Erythroblast (primary cell): ENCODE measurements around the gene TGFA.

Experiments
- DNase-seq, 2 experiments: peaks; one replicate each; lab custom pipeline; 2025; lab: John Stamatoyannopoulos, UW
- GATA1 ChIP-seq: IDR thresholded peaks from 2 replicates; pipeline ENCODE4 v1.6.1; 2011; ENCODE audit warnings: low read depth, mild to moderate bottlenecking, control low read depth, low read length, moderate library complexity
- POLR2A ChIP-seq: IDR thresholded peaks from 2 replicates; pipeline ENCODE4 v1.6.1; 2011; ENCODE audit warnings: mild to moderate bottlenecking, low read length

Gene TGFA

GRCh38 chr2:70484086-70484485, 69.5 kb downstream of the TGFA start:
- no peak for DNase-seq
- no peak for TF ChIP-seq POLR2A

DNA sequence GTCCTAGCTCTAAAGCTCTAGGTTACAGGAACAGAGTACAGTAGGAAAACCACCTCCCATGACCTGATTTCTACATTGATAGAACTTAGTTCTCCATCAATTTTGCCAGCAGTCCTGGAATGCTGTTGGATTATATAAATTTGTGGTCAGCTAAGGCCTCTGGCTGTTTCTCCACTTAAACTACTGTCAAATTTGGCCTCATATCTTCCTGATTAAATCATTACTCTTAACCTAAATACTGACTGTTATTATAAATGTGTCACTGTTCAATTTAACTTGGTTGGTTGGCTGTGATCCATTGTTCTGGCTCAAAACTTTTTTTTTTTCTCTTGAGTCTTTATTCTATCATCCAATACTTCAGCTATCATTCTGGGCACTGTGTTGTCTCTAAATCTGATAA, 71.2 kb downstream of the TGFA start:
- TF ChIP-seq POLR2A: no peak
- no peak for TF ChIP-seq GATA1

DNA sequence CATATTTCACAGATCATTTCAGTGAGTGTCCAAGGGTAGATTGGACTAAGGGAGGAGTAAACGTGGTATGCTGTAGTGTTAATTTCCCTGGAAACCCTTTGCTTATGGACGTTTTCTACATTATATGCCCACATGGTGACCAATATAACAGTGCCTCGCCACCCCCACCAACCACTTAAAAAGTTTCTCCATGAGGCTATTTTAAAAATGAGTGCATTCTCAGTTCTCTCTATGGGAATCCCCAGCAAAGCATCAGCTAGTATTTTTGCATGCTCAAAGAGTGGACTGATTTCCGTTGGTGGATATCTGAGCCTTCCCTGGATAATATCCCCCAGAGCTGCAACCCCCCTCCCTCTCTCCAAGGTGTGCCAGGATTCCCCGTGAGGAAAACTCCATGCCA, 73.2 kb downstream of the TGFA start:
- no peak for TF ChIP-seq GATA1
- no peak for TF ChIP-seq POLR2A
- DNase-seq: no peak

More for the DNA sequence above, 71.2 kb downstream of the TGFA start:
- DNase-seq: no peak

DNA sequence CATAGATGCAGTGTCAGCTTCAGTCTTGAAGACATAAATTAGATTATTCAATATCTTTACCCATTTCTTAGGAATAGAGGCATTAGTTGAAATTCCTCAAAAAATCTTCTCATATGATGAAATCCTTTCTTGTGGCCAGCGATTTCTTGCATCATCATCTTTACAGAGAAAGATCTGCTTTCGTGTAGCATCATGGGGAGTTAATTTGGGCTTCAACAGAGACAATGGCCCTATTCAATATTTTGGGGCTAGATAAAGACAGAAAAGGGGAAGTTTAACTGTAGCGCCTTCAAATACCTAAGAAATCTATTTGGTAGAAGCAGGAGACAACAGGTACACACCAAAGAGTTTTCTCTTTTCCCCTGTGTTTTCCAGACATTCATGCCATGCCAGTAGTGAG, 73.8 kb downstream of the TGFA start:
- TF ChIP-seq POLR2A (no peak), GATA1 (no peak)
- no peak for DNase-seq

DNA sequence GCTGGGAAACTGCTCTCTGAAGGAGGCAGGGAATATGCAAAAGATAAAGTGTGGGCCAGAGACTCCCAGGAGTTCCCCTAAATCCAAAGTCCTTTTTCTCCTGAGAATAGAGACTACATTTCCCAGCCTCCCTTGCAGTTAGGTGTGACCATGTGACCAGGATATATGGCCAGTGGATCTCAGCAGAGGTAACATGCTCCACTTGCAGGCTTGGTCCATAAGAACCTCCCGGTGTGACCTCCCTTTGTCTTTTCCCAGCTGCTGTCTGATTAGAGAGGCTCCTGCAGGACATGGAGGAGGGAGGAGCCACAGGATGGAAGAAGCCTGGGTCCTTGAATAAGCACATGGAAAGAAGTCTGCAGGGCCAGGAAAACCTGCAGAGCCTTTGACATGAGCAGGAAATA, 76.2 kb downstream of the TGFA start:
- DNase-seq: no peak
- TF ChIP-seq POLR2A (no peak), GATA1 (no peak)

DNA sequence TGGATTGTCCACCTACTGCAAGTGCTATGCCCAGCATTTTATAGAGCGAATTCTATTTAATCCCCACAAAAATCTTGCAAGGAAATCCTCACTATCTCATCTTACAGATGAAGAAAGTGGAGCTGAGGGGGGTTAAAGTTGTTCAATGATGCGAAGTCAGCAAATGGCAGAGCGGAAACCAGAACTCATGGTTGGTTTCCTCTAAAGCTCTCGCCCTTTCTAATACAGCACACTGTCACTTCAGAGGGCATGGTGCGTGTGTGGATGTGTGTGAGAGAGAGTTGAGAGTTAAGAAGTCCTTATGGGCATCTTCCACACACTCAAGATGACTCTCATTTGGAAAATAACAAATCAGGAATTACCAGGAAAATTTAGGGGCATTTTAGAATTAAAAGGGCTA, 78.4 kb downstream of the TGFA start:
- no peak for TF ChIP-seq GATA1
- no peak for DNase-seq

DNA sequence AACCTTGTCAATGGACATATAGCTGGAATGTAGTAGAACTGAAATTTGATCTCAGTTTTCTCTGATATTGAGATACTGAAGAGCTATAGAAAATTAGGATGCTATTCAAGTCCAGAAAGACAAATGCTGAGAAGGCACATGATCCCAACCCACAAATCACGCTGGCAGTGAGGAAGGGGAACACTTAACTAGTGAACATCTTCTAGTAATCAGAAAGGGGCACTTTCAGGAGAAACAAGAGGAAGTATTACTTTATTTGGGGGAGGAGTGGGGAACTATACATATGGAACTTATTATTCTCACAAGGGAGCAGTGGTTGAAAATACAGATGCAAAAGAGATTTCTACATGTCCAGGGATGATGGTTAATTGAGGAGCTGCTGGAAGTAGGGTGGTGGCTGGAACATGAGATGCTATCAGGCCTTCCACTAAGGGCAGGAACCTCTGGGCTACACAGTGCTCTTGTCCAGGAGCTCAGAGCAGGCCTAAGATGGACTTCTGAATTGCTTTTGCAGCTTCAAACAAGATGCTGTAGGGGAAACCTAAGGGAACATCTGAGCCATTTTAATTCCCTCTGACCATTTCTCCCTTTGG, 79.3 kb downstream of the TGFA start:
- DNase-seq: no peak
- no peak for TF ChIP-seq GATA1
- TF ChIP-seq POLR2A: no peak

DNA sequence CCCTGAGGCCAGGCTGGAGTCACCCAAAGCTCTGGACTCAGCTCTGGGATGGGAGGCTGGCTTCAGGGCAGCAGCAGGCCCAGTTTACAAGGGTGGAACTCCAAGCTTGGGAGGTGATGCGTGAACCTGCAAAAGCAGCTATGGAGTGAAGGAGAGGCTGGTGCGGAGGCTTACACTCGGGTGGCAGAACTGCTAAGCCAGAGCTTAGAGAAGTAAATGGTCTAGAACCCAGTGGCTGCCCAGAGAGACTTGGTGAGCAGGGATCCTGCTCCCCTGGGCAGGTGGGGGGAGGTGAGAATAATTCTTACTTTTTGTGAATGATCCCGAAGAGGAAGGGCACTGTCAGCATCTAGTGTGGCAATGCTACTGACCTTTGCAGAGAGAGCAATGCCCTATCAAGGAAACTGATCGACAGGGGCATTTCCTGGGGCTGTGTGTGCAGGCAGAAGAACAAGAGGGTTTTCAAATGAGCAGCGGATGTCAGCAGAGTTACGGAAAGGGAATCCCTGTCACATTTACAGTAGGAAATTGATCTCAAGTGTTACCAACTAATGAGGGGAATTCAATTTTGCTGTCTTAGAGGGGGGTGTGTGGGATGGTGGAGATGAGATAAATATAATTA, 80.4 kb downstream of the TGFA start:
- no peak for DNase-seq
- TF ChIP-seq POLR2A: no peak

DNA sequence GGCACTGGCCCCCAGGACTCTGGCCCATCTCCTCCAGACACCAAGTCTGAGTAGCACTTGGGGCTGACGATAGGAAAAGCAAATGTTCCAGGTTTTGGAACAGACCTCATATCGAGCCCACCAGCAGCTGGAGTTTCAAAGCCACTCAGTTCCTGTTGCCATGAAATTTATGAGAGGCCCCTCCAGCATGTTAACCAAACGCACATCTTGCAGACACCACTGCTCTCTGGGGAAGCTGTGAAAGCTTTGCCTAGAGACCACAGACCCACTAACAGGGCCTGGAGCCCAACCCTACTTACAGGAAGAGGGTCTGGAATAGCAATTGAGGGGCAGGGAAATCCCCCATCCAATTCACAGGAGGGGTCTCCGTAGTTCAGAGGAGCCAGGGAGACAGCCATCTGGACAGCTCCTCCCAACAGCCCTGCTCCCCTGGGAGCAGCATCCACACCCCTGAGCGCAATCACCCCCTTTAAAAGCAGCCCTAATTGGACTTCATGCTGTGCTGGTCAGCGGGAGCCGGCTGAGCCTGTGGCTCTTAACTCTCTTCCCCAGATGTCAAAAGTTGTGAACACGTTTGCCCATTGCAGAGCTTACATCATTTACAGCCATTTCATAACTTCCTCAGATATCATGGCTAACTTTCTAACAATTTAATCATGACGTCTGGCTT, 81.3 kb downstream of the TGFA start:
- TF ChIP-seq GATA1 (no peak), POLR2A (no peak)
- no peak for DNase-seq

DNA sequence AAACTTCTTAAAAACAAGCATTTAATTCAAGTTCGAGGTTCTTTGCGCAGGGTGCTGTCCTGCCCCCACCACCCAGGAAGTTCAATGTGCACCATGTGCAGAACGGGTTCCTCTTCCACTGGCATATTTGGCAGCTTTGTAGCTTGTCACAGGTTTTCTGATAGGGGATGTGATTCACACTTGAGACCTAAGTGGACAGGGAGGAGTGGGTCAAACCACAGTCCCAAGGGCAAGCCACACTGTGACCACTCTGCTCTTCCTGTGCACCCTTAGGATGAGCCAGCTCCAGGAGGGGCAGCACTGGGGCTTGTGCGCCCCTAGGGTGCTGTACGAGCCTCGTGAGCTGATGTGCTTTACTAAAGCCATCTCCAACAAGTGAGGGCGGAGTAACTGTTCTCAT, 82.5 kb downstream of the TGFA start:
- DNase-seq: no peak
- TF ChIP-seq POLR2A: no peak
- TF ChIP-seq GATA1: no peak

DNA sequence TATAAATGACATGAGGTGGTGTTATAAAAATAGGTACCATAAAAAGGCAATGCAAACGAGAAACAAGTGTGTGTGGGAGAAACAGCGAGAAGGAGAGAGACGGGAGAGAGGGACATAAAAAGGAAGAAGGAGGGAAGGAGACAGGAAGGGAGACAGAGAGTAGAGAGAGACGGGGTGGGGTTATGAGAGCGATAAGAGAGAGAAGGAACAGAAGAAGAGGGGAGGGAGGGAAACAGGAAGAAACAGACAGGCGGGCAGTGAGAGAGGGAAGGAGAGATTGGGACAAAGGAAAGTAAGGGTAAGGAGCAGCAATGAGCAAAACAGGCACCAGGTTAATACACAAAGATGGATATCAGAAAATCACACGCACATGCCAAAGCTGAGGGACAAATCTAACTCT, 83.7 kb downstream of the TGFA start:
- no peak for DNase-seq
- no peak for TF ChIP-seq POLR2A
- TF ChIP-seq GATA1: no peak

- DNase-seq: no peak
- TF ChIP-seq GATA1 (no peak), POLR2A (no peak)
Measured at GRCh38 chr2:70469435-70469834, 84.2 kb downstream of the TGFA start.

- no peak for DNase-seq
- TF ChIP-seq GATA1 (no peak), POLR2A (no peak)
Measured at GRCh38 chr2:70468878-70469277, 84.7 kb downstream of the TGFA start.

DNA sequence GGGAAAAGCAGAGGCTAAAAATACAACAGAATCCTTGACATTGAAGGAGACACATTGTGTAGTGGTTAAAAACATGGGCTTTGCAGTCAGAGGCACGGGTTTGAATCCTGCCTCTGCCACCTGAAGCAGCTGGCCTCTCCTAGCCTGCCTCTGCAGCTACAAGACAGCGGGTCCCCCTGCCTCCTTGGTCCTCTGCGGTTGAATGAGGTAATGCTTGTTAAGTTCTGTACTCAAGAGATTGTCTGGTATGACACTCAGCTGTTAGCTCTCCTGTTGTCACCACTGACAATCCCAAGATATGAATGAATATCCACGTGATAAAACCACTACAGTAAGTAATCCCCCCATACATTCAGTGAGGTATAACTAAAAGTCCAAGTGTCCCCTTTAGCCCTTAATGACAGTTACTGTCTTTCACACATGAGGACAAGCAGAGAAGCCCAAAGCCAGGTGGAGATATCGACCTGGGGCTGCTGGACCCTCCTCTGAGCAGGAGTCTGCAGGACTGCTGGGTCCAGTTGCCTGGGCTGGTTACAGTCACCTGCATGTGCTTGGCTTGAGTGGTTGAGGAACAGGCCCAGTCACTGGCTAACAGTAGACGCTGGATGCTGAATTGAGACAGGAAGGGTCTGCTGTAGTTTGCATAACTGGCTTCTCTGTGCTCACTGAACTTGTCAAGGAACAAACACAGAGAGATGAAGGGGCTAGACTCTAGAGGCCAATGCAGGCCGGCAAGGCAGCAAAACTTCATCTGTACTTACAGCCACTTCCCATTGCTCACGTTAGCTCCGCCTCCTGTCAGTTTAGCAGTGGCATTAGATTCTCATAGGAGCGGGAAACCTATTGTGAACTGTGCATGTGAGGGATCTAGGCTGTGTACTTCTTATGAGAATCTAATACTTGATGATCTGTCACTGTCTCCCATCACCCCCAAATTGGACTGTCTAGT, 85.5 kb downstream of the TGFA start:
- no peak for DNase-seq
- no peak for TF ChIP-seq POLR2A
- TF ChIP-seq GATA1: no peak
